Suprapubic skin (tissue), 2 donors: Measurements from ENCODE around the gene TMEM150A.

Experiments used
- EP300 ChIP-seq: sonication (generic); formaldehyde crosslinking; IDR thresholded peaks from one replicate; pipeline ENCODE4 v1.6.1; 2017; ENCODE audit warnings: antibody characterized with exemption
- POLR2A ChIP-seq, 2 donors: fragments of 450-650 bp; IDR thresholded peaks; one replicate each; pipeline ENCODE4 v1.6.1; 2017; ENCODE audit warnings: antibody characterized with exemption in 2 of 2, mild to moderate bottlenecking in 2 of 2, moderate library complexity in 2 of 2

DNA sequence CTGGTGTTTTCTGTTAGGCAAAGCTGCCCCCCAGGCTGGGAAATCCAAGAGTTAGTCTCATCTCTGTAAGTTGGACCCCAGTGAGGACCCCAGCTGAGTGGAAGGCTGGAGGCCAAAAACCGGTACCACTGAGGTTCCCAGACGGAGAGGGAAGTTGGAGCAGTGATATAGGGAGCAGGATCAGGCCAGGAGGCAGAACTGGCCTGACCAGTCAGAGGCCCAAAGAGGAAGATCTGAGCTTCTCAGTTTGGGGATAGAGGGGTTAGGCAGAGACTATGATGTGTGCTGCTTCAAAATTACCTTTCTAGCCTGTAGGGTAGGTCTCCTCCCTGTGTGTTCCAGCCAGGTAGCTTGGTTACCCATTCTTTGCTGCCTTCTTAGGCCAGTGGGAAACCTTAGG, 11.5 kb downstream of the TMEM150A start:
- TF ChIP-seq EP300 (no peak), POLR2A (IDR thresholded peaks at IDR 0.05) (no peak)
